GM06990 (cell line): Measurements from ENCODE around the gene CKAP4.

Experiments
- DNase-seq: peaks from one replicate; pipeline ENCODE4 v3.0.0-alpha.2; 2011; ENCODE audit not compliant: insufficient read length; ENCODE audit errors: extremely low read depth
- H3K27me3 ChIP-seq: replicated peaks from 2 replicates; pipeline ENCODE4 v1.6.0; 2011; ENCODE audit warnings: low read length; ENCODE audit not compliant: control insufficient read depth, insufficient read depth
- H3K36me3 ChIP-seq: 2 replicates; pipeline ENCODE4 v1.5.1; 2011; ENCODE audit warnings: low read length; ENCODE audit not compliant: control insufficient read depth, insufficient read depth
- H3K4me3 ChIP-seq: replicated peaks from 2 replicates; pipeline ENCODE4 v1.5.1; 2011; ENCODE audit warnings: low read depth, mild to moderate bottlenecking, control low read depth, low read length
- CTCF ChIP-seq: IDR thresholded peaks from 2 replicates; pipeline ENCODE4 v1.5.1; 2011; ENCODE audit warnings: low read length, control low read depth, mild to moderate bottlenecking, inconsistent platforms; ENCODE audit not compliant: insufficient read depth, poor library complexity, severe bottlenecking

The CKAP4 gene

GRCh38 chr12:106258935-106259334 lies 11.1 kb upstream of the CKAP4 start:
- no peak for DNase-seq
- Histone ChIP-seq H3K36me3 (no peaks in the 10 kb centered on the region), H3K4me3 (no peak overlapping the region), H3K27me3 (no peaks in the 10 kb centered on the region)
- no peak for TF ChIP-seq CTCF

- no peaks in the 10 kb centered on the region for H3K36me3 ChIP-seq
- TF ChIP-seq CTCF = no peak
- no peak overlapping the region for H3K4me3 ChIP-seq
- H3K27me3 ChIP-seq = no peaks in the 10 kb centered on the region
- DNase-seq = no peak
These were observed 10.4 kb upstream of the CKAP4 start for GRCh38 chr12:106258226-106258625.

- Histone ChIP-seq H3K36me3 (no peaks in the 10 kb centered on the region), H3K27me3 (no peaks in the 10 kb centered on the region), H3K4me3 (no peak overlapping the region)
- TF ChIP-seq CTCF = no peak
- DNase-seq = no peak
These were observed 8.7 kb upstream of the CKAP4 start for GRCh38 chr12:106256524-106256923.

GRCh38 chr12:106255952-106256351 lies 8.1 kb upstream of the CKAP4 start:
- DNase-seq = no peak
- H3K36me3 ChIP-seq = no peaks in the 10 kb centered on the region
- TF ChIP-seq CTCF = no peak
- no peaks in the 10 kb centered on the region for H3K27me3 ChIP-seq
- H3K4me3 ChIP-seq = no peak overlapping the region

GRCh38 chr12:106255493-106255892 lies 7.7 kb upstream of the CKAP4 start:
- no peak for TF ChIP-seq CTCF
- no peaks in the 10 kb centered on the region for H3K27me3 ChIP-seq
- H3K4me3 ChIP-seq = no peak overlapping the region
- H3K36me3 ChIP-seq = no peaks in the 10 kb centered on the region
- DNase-seq = no peak

- Histone ChIP-seq H3K27me3 (no peaks in the 10 kb centered on the region), H3K36me3 (no peaks in the 10 kb centered on the region), H3K4me3 (no peak overlapping the region)
- no peak for DNase-seq
- TF ChIP-seq CTCF = no peak
These were observed 6.9 kb upstream of the CKAP4 start for GRCh38 chr12:106254724-106255123.
